Mucosa of gallbladder (tissue), 1 donor: ENCODE measurements around the gene ZMAT1. TPM values are rescaled to one million over a fixed set of nuclear protein-coding genes. Genes with fewer than 3 reads are reported as not detected.
"Not testable (repeated sequence)": the region's sequence is repeated elsewhere in the genome, so short reads cannot be mapped to it uniquely, and the experiment has no call there.

Experiments
- DNase-seq: peaks from one replicate; pipeline ENCODE4 v3.0.0-alpha.2; 2020; ENCODE audit warnings: low spot score
- total RNA-seq: library from RNA; stranded (reverse); gene quantifications from one replicate; pipeline ENCODE4 v1.2.1, GENCODE V29; 2021
- donor health status: DM: no; HTN: no; CAD: no.

Gene ZMAT1
- 7.8 TPM for total RNA-seq

DNA sequence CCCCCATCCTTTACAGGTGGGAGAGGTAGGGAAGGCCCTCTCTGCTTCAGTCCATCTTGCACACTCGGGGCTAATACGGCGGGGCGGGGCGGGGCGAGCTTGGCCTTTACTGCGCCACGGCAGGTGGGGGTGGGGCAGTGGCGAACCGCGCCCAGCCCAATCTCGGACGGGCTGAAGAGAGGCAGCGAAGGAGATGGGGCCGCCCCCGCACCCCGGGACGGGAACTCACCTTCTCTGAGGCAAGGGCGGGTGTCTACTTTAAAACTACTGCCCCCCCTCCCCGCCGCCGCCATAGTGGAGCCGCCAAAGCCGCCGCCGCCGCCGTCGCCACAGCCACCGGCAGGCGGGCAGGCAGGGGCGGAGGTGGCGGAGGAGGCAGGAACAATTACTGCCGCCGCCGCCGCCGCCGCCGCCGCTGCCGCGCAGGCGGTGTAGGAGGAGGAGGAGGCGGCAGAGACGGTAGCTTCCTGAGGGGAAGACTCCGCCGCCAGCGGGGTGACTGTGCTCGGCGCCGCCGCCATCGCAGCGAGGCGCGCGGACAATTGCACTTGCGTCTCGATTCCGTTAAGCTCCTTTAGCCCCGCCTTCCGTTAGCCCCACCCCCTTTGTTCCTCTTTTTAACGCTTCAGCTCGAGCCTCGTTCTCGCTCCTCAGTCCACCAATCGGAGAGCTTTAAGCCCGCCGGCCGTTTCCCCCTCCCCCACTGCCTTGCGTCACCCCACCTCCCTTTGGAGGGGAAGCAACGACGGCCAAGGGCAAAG is at the start of gene ZMAT1:
Gene ZMAT1 (minus strand): TSS at position 540 of the 761 bp plus-strand sequence. CDS start 19 bp downstream, at position 521.
- peak; percentile 95 for DNase-seq

- no peak for DNase-seq
Observed at GRCh38 chrX:101977106-101977505, 45.3 kb upstream of the ZMAT1 start.

DNA sequence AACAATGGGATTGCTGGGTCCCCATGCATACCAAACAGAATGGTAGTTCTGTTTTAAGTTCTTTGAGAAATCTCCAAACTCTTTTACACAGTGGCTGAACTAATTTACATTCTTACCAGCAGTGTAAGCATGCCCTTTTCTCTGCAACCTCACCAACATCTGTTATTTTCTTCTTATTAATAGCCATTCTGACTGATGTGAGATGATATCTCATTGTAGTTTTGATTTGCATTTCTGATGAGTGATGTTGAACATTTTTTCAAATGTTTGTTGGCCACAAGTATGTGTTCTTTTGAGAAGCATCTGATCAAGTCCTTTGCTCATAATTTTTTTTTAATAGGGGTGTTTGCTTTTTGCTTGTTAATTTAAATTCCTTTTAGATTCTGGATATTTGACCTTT is 41.2 kb upstream of the ZMAT1 start:
- DNase-seq, result no peak

DNA sequence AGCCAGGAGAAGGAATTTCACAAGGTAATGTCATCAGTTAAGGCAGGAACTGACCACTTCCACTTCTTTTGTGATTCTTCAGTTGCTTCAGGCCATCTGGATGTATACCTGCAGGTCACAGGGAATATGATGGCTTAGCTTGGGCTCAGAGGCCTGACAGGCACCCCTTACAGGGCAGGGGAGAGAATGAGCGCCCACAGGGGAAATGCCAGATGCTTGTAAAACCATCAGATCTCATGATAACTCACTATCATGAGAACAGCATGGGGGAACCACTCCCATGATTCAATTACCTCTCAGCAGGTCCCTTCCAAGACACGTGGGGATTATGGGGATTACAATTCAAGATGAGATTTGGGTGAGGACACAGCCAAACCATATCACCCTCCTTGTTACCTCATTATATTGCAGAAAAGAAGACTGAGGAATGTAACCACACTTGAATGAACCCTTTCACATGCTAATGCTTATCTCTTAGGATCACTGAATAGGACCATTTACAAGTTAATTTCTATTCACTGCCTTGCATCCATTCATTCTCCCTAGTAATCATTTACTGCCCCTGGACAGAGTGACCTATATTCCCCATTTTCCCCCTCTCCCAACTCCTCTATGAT is 33.2 kb upstream of the ZMAT1 start:
- DNase-seq, result not testable (repeated sequence)

- no peak for DNase-seq
Observed at GRCh38 chrX:101958139-101958538, 26.3 kb upstream of the ZMAT1 start.

DNA sequence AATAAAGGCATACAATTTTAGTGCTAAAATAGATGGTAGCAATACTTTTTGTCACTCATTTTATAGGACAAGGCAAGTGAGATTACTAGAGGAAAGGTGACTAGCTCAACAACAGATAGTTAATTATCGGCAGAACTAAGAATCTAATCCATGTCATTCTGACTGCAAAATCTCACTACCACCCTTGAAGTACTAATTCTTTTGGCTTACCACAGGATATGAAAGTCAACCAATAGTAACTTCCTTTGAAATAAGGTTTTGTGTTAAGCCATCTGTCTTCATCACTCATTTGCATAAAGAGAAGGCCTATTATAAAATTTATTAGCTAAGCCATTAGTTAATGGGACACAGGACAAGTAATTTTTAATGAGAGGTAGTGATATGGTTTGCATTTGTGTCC is 25.3 kb upstream of the ZMAT1 start:
- DNase-seq, result no peak

GRCh38 chrX:101956556-101956955 is 24.7 kb upstream of the ZMAT1 start:
- no peak for DNase-seq

GRCh38 chrX:101950581-101950980 is 18.8 kb upstream of the ZMAT1 start:
- DNase-seq, result no peak

DNA sequence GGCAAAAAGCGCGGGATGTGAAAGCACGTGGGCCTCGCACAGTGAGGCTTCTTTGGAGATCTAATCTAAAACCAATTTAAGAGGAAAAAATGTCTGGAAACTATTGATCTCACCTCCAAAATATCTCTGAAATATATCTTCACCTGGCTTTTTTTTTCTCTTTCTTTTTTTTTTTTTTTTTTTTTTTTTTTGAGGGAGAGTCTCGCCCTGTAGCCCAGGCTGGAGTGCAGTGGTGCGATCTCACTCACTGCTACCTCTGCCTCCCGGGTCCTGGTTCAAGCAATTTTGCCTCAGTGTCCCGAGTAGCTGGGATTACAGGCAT is 383 bp upstream of the ZMAT1 start:
- no peak for DNase-seq

GRCh38 chrX:101931136-101931487 is 715 bp downstream of the ZMAT1 start:
- no peak for DNase-seq

GRCh38 chrX:101925733-101926132 is 6.1 kb downstream of the ZMAT1 start:
- no peak for DNase-seq

DNA sequence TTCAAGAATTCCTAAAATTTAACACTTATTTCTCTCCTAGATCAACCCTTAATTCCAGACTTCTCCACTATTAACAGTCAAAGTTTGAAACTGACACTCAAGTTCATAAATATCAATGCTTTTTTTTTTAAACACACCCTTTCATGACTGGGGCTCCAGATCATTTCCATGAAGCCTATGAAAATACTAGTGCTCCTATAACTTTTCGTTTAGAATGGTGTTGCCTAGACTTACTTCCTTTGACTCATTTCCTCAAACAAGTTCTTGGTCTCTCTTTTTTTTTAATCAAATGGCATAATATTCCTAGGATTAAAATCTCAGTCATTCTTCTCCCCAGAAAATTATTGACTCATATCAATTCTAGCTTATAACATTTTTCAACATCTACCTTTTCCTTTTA is 13.1 kb downstream of the ZMAT1 start:
- no peak for DNase-seq

GRCh38 chrX:101906136-101906796 is 25.6 kb downstream of the ZMAT1 start:
- DNase-seq, result no peak

GRCh38 chrX:101904996-101905395 is 26.8 kb downstream of the ZMAT1 start:
- DNase-seq, result no peak

Other genes with a start within 250 kb of the ZMAT1 start
- gene TCEAL2, start 193.7 kb upstream of the ZMAT1 start, total RNA-seq, result 10.5 TPM
- gene TCEAL6, start 210.5 kb upstream of the ZMAT1 start, total RNA-seq, result not detected
- 41.1 TPM for gene BEX5, start 223.9 kb upstream of the ZMAT1 start, total RNA-seq